ENCODE measurements around the gene NRL. TPM values are rescaled to one million over a fixed set of nuclear protein-coding genes. Genes with fewer than 3 reads are reported as not detected.

The NRL gene
- total RNA-seq, 1 donor from 2014 or later, result 1.8 TPM

DNA sequence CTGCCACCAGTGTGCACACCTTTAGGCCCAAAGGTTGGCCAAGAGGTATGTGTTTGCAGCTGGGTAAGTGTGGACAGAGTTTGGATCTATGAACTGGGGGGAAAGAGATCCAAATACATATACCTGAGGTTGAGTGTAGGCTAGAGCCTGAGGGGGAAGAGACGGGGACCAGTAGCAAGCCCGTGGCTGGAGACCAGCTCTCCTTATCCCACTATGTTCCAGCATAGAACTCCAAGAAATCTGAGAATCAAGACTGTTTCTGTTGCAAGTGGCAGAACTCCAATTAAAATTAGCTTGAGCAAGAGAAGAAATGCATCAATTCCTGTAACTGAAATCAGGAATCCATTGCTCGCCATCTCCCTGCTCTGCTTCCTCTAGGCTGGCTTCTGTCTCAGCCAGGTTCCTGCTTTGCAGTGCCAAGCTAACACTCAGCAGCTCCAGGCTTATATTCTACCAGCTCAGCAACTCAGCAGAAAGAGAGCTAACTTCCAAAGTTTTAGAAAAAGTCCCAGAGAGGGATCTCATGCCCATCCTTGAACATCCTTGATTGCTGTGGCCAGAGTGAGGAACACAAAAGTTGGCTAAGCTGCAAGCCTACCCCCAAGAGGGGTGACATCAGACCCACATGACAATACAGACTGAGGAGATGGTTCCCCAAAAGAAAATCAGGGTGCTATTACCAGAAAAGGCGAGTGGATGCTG, 22.1 kb downstream of the NRL start:
- Mint-ChIP-seq H3K27ac (peak overlapping the region; percentile 78), H3K4me1 (ENCODE audit: unreplicated experiment) (peaks cover 30% of the 10 kb centered on the region), H3K4me3 (peak overlapping the region; percentile 95), H3K27me3 (no peaks in the 10 kb centered on the region), H3K9me3 (no peaks in the 10 kb centered on the region), H3K36me3 (peaks cover 5% of the 10 kb centered on the region)
- DNase-seq (ENCODE audit: extremely low spot score, unreplicated experiment), result no peak
- TF ChIP-seq, protein P1, sequence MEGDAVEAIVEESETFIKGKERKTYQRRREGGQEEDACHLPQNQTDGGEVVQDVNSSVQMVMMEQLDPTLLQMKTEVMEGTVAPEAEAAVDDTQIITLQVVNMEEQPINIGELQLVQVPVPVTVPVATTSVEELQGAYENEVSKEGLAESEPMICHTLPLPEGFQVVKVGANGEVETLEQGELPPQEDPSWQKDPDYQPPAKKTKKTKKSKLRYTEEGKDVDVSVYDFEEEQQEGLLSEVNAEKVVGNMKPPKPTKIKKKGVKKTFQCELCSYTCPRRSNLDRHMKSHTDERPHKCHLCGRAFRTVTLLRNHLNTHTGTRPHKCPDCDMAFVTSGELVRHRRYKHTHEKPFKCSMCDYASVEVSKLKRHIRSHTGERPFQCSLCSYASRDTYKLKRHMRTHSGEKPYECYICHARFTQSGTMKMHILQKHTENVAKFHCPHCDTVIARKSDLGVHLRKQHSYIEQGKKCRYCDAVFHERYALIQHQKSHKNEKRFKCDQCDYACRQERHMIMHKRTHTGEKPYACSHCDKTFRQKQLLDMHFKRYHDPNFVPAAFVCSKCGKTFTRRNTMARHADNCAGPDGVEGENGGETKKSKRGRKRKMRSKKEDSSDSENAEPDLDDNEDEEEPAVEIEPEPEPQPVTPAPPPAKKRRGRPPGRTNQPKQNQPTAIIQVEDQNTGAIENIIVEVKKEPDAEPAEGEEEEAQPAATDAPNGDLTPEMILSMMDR (conservative IDR thresholded peaks at IDR 0.05), result no peak

GRCh38 chr14:24092110-24092504, 22.6 kb downstream of the NRL start:
- Mint-ChIP-seq H3K27me3 (peaks cover under 1% of the 10 kb centered on the region), H3K9me3 (no peaks in the 10 kb centered on the region), H3K4me1 (ENCODE audit: unreplicated experiment) (peaks cover 30% of the 10 kb centered on the region), H3K27ac (peak overlapping the region; percentile 78), H3K36me3 (peaks cover 5% of the 10 kb centered on the region), H3K4me3 (peak overlapping the region; percentile 95)
- no peak for DNase-seq (ENCODE audit: extremely low spot score, unreplicated experiment)
- TF ChIP-seq, protein P1 (conservative IDR thresholded peaks at IDR 0.05), result no peak

- Mint-ChIP-seq H3K36me3 (no peaks in the 10 kb centered on the region), H3K27ac (no peak overlapping the region), H3K9me3 (no peaks in the 10 kb centered on the region), H3K4me3 (no peak overlapping the region), H3K27me3 (peaks cover 8% of the 10 kb centered on the region), H3K4me1 (ENCODE audit: unreplicated experiment) (peaks cover 19% of the 10 kb centered on the region)
- DNase-seq (ENCODE audit: extremely low spot score, unreplicated experiment), result no peak
- TF ChIP-seq, protein P1 (conservative IDR thresholded peaks at IDR 0.05), result no peak
Observed at GRCh38 chr14:24089890-24090289, 24.9 kb downstream of the NRL start.

DNA sequence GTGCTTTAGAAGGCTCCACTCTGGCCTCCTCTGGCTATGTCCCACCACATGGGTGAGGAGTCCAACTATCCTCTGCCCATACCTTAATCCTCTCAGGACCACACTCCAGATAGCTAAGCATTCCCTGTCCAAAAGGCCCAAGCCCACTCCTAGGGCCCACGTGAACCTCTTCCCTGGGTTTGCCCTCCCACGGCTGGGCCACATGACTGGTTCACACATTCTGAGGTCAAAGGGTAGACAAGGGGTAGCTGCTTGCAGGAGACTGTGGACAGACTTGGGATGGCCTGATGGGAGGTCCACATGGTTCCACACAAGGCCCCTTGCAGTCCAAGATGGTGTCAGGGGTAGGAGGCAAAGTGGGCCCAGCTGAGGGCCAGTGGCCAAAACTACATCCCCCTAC, 26.7 kb downstream of the NRL start:
- TF ChIP-seq, protein P1 (conservative IDR thresholded peaks at IDR 0.05), result no peak

GRCh38 chr14:24087004-24087403, 27.7 kb downstream of the NRL start:
- Mint-ChIP-seq H3K27ac (no peak overlapping the region), H3K9me3 (no peaks in the 10 kb centered on the region), H3K27me3 (peaks cover 28% of the 10 kb centered on the region), H3K4me1 (ENCODE audit: unreplicated experiment) (peaks cover 11% of the 10 kb centered on the region), H3K36me3 (no peaks in the 10 kb centered on the region), H3K4me3 (no peak overlapping the region)
- DNase-seq (ENCODE audit: extremely low spot score, unreplicated experiment), result no peak
- TF ChIP-seq, protein P1 (conservative IDR thresholded peaks at IDR 0.05), result no peak

More for the DNA sequence above, 26.7 kb downstream of the NRL start:
- peaks cover 12% of the 10 kb centered on the region for H3K4me1 Mint-ChIP-seq (ENCODE audit: unreplicated experiment)
- H3K36me3 Mint-ChIP-seq, result no peaks in the 10 kb centered on the region
- H3K27me3 Mint-ChIP-seq, result peaks cover 20% of the 10 kb centered on the region
- H3K27ac Mint-ChIP-seq, result no peak overlapping the region
- H3K4me3 Mint-ChIP-seq, result no peak overlapping the region
- H3K9me3 Mint-ChIP-seq, result no peaks in the 10 kb centered on the region
- no peak for DNase-seq (ENCODE audit: extremely low spot score, unreplicated experiment)
